BJ (cell line): ENCODE measurements around the gene MRPS26. TPM values are rescaled to one million over a fixed set of nuclear protein-coding genes. Genes with fewer than 3 reads are reported as not detected.

Source experiments
- CTCF ChIA-PET: fragments of 350-600 bp; formaldehyde crosslinking; extraction: SDS; loops from one replicate; lab custom pipeline; 2021; ENCODE audit warnings: antibody characterized with exemption, inconsistent platforms; lab: Yijun Ruan, JAX
- POLR2A ChIA-PET: fragments of 300-600 bp; sonication (Branson Sonifier 250); formaldehyde crosslinking; extraction: SDS; loops from one replicate; lab custom pipeline; 2021; ENCODE audit warnings: antibody characterized with exemption; lab: Charles Lee
- DNase-seq: peaks from one replicate; pipeline ENCODE4 v3.0.0-alpha.2; 2011; ENCODE audit warnings: low read depth
- H3K27me3 ChIP-seq: 2 replicates; pipeline ENCODE4 v1.6.0; 2011; ENCODE audit warnings: low read length; ENCODE audit not compliant: control insufficient read depth, insufficient read depth
- H3K36me3 ChIP-seq: 2 replicates; pipeline ENCODE4 v1.5.1; 2011; ENCODE audit warnings: low read length; ENCODE audit not compliant: control insufficient read depth, insufficient read depth
- H3K4me3 ChIP-seq: 2 replicates; pipeline ENCODE4 v1.5.1; 2011; ENCODE audit warnings: low read depth, mild to moderate bottlenecking, control low read depth, low read length
- CTCF ChIP-seq: IDR thresholded peaks from 2 replicates; pipeline ENCODE4 v1.5.1; 2011; ENCODE audit warnings: low read depth, mild to moderate bottlenecking, control low read depth, inconsistent platforms, low read length, moderate library complexity; ENCODE audit not compliant: insufficient read depth
- polyA plus RNA-seq: library from polyadenylated mRNA; depleted of rRNA; stranded (reverse); fragments of >200 nt; gene quantifications from 2 replicates; pipeline ENCODE4 v1.2.3, GENCODE V29; 2011

The MRPS26 gene
- polyA plus RNA-seq, 1 experiment, result 37.2 TPM

GRCh38 chr20:3077618-3078134 is 31.8 kb downstream of the MRPS26 start:
- TF ChIP-seq CTCF, result no peak
- no peak for DNase-seq
- POLR2A ChIA-PET, result no interaction called here
- Histone ChIP-seq H3K27me3 (peaks cover 30% of the 10 kb centered on the region), H3K4me3 (no peak overlapping the region), H3K36me3 (no peaks in the 10 kb centered on the region)
- CTCF ChIA-PET, result interaction anchor here (0.7 to 1.3 kb wide), 3 partner anchors 21 to 1038 kb away, joined by 4 to 25 read pairs (median 5); no protein-coding TSS in a partner anchor

- Histone ChIP-seq H3K4me3 (no peak overlapping the region), H3K27me3 (peaks cover 33% of the 10 kb centered on the region), H3K36me3 (no peaks in the 10 kb centered on the region)
- DNase-seq, result no peak
- no peak for TF ChIP-seq CTCF
- ChIA-PET CTCF (no interaction called here), POLR2A (no interaction called here)
Observed at GRCh38 chr20:3080939-3081388, 35.1 kb downstream of the MRPS26 start.

DNA sequence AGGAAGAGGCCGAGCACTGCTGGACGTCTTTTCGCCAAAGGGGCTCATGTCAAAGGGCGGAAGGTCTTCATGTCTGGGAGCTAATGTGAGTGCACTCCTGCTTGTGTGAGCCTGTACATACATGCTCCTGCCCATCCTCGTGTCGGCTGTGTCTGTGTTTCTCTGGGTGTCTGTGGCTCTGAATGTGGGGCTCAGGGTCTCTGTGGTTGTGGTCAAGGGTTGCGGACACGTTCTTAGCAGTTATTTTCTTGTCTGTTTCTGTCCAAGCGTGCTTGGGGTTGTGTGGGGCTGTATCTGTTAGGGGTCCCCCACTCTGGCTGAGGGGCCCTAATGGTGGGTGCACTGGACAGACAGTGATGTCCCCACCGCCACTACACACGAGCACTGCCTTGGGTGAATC is 35.8 kb downstream of the MRPS26 start:
- TF ChIP-seq CTCF, result no peak
- peaks cover 33% of the 10 kb centered on the region for H3K27me3 ChIP-seq
- no peak overlapping the region for H3K4me3 ChIP-seq
- DNase-seq, result no peak
- ChIA-PET POLR2A (no interaction called here), CTCF (no interaction called here)
- H3K36me3 ChIP-seq, result no peaks in the 10 kb centered on the region

GRCh38 chr20:3082306-3082951 is 36.6 kb downstream of the MRPS26 start:
- Histone ChIP-seq H3K27me3 (peaks cover 33% of the 10 kb centered on the region), H3K4me3 (no peak overlapping the region), H3K36me3 (no peaks in the 10 kb centered on the region)
- CTCF ChIA-PET, result interaction anchor here (1.2 kb wide), 1 partner anchor 15 kb away, joined by 3 read pairs; no protein-coding TSS in a partner anchor
- POLR2A ChIA-PET, result no interaction called here
- no peak for TF ChIP-seq CTCF
- DNase-seq, result no peak
